Cardiac fibroblast (primary cell): ENCODE measurements around the gene SYT15.

Experiments
- DNase-seq, 2 donors: peaks; one replicate each; pipeline versions ENCODE4 v3.0.0 to v3.0.0-alpha.2; 2010; ENCODE audit warnings: low read depth in 2 of 2
- H3K4me3 ChIP-seq, 2 donors: replicated peaks in 1 of 2; 1 replicate in 1 of 2; 2 replicates in 1 of 2; pipeline ENCODE4 v1.5.1; 2011; ENCODE audit warnings: low read depth in 2 of 2, low read length in 2 of 2, mild to moderate bottlenecking in 2 of 2, moderate library complexity in 1 of 2
- CTCF ChIP-seq: IDR thresholded peaks from one replicate; pipeline ENCODE4 v1.5.1; 2011; ENCODE audit warnings: low read depth, mild to moderate bottlenecking, low read length, inconsistent platforms

The SYT15 gene

GRCh38 chr10:46551701-46552525, 27.0 kb upstream of the SYT15 start:
- DNase-seq = no peak
- TF ChIP-seq CTCF = no peak
- no peak overlapping the region for H3K4me3 ChIP-seq

GRCh38 chr10:46552526-46553237, 26.2 kb upstream of the SYT15 start:
- H3K4me3 ChIP-seq = no peak overlapping the region
- no peak for TF ChIP-seq CTCF
- no peak for DNase-seq

- no peak overlapping the region for H3K4me3 ChIP-seq
- TF ChIP-seq CTCF = no peak
- no peak for DNase-seq
Observed at GRCh38 chr10:46553238-46554049, 25.5 kb upstream of the SYT15 start.

GRCh38 chr10:46554166-46554781, 24.7 kb upstream of the SYT15 start:
- H3K4me3 ChIP-seq = no peak overlapping the region
- TF ChIP-seq CTCF = no peak
- no peak for DNase-seq

- TF ChIP-seq CTCF = no peak
- DNase-seq = no peak
- no peak overlapping the region for H3K4me3 ChIP-seq
Observed at GRCh38 chr10:46555366-46555712, 23.6 kb upstream of the SYT15 start.

GRCh38 chr10:46555713-46556514, 23.0 kb upstream of the SYT15 start:
- no peak for TF ChIP-seq CTCF
- no peak for DNase-seq
- peak overlapping the region in 1 of 2 donors; percentile 9 for H3K4me3 ChIP-seq
